Neural progenitor cell (in vitro differentiated cells): ENCODE data around the gene SNAP29. TPM values are rescaled to one million over a fixed set of nuclear protein-coding genes. Genes with fewer than 3 reads are reported as not detected.

Experiments
- DNase-seq: peaks from one replicate; pipeline ENCODE4 v3.0.0-alpha.2; 2016; ENCODE audit warnings: low spot score
- H2AFZ ChIP-seq: fragments of 200-600 bp; sonication (generic); replicated peaks from 2 replicates; pipeline ENCODE4 v1.6.1; 2016; ENCODE audit warnings: antibody characterized with exemption
- H3F3A ChIP-seq: fragments of 200-600 bp; sonication (generic); 2 replicates; pipeline ENCODE4 v1.6.1; 2016; ENCODE audit warnings: antibody characterized with exemption, low read depth
- H3K27ac ChIP-seq: fragments of 200-600 bp; sonication (generic); 2 replicates; pipeline ENCODE4 v1.5.1; 2016; ENCODE audit warnings: mild to moderate bottlenecking
- H3K27me3 ChIP-seq: fragments of 200-600 bp; sonication (generic); 2 replicates; pipeline ENCODE4 v1.6.1; 2016; ENCODE audit warnings: mild to moderate bottlenecking, moderate library complexity
- H3K36me3 ChIP-seq: fragments of 200-600 bp; sonication (generic); 2 replicates; pipeline ENCODE4 v1.5.1; 2016
- H3K4me1 ChIP-seq: fragments of 200-600 bp; sonication (generic); 2 replicates; pipeline ENCODE4 v1.6.1; 2016; ENCODE audit warnings: mixed run types
- H3K4me2 ChIP-seq: fragments of 200-600 bp; sonication (generic); 2 replicates; pipeline ENCODE4 v1.6.1; 2016
- H3K4me3 ChIP-seq: fragments of 200-600 bp; sonication (generic); 2 replicates; pipeline ENCODE4 v1.5.1; 2016
- H3K79me2 ChIP-seq: fragments of 200-600 bp; sonication (generic); 2 replicates; pipeline ENCODE4 v1.6.1; 2016; ENCODE audit warnings: low read depth
- H3K9ac ChIP-seq: fragments of 200-600 bp; sonication (generic); 2 replicates; pipeline ENCODE4 v1.6.1; 2016
- H3K9me3 ChIP-seq: fragments of 200-600 bp; sonication (generic); 2 replicates; pipeline ENCODE4 v1.5.1; 2016; ENCODE audit warnings: low read depth
- H4K20me1 ChIP-seq: fragments of 200-600 bp; sonication (generic); 2 replicates; pipeline ENCODE4 v1.6.1; 2016; ENCODE audit warnings: low read depth
- H3K27ac Mint-ChIP-seq: 3 replicates; pipeline ENCODE4 v1.8.0; 2021; ENCODE audit warnings: mixed read lengths
- H3K27me3 Mint-ChIP-seq: 2 replicates; pipeline ENCODE4 v1.8.0; 2022; ENCODE audit warnings: low read depth, mild to moderate bottlenecking, inconsistent platforms, moderate library complexity, mixed read lengths; ENCODE audit not compliant: insufficient read depth
- H3K36me3 Mint-ChIP-seq: 3 replicates; pipeline ENCODE4 v1.8.0; 2021; ENCODE audit warnings: mixed read lengths
- H3K4me1 Mint-ChIP-seq: 3 replicates; pipeline ENCODE4 v1.8.0; 2021; ENCODE audit warnings: mixed read lengths
- H3K4me3 Mint-ChIP-seq: 3 replicates; pipeline ENCODE4 v1.8.0; 2021; ENCODE audit warnings: mild to moderate bottlenecking, moderate library complexity, mixed read lengths
- H3K9me3 Mint-ChIP-seq: 3 replicates; pipeline ENCODE4 v1.8.0; 2020; ENCODE audit warnings: mixed read lengths
- CTCF ChIP-seq: fragments of 200-600 bp; sonication (generic); IDR thresholded peaks from 2 replicates; pipeline ENCODE4 v1.5.1; 2017; ENCODE audit warnings: antibody characterized with exemption, mild to moderate bottlenecking
- EZH2 ChIP-seq: fragments of 200-600 bp; sonication (generic); IDR thresholded peaks from 2 replicates; pipeline ENCODE4 v1.6.1; 2017; ENCODE audit warnings: antibody characterized with exemption, mild to moderate bottlenecking, moderate library complexity
- EZH2phosphoT487 ChIP-seq: fragments of 200-600 bp; sonication (generic); IDR thresholded peaks from 2 replicates; pipeline ENCODE4 v1.6.1; 2017; ENCODE audit warnings: antibody characterized with exemption
- total RNA-seq: library from RNA; depleted of rRNA; stranded (reverse); fragments of >200 nt; gene quantifications from 2 replicates; pipeline ENCODE4 v1.2.3, GENCODE V29; 2015; ENCODE audit warnings: low replicate concordance

Gene SNAP29
- total RNA-seq, 1 donor from 2014 or later = 5.6 TPM

GRCh38 chr22:20814221-20814808 is 44.5 kb upstream of the SNAP29 start:
- Mint-ChIP-seq H3K4me1 (no peaks in the 10 kb centered on the region), H3K9me3 (no peaks in the 10 kb centered on the region), H3K36me3 (peaks cover 29% of the 10 kb centered on the region), H3K27ac (no peak overlapping the region), H3K4me3 (no peak overlapping the region), H3K27me3 (peaks cover 2% of the 10 kb centered on the region)
- no peaks in the 10 kb centered on the region for H3K79me2 ChIP-seq
- H3K4me3 ChIP-seq = no peak overlapping the region
- H3K9me3 ChIP-seq = no peaks in the 10 kb centered on the region
- H3K27ac ChIP-seq = no peak overlapping the region
- no peaks in the 10 kb centered on the region for H3K4me1 ChIP-seq
- no peak for DNase-seq
- H3K4me2 ChIP-seq = no peak overlapping the region
- H3F3A ChIP-seq = no peaks in the 10 kb centered on the region
- no peaks in the 10 kb centered on the region for H3K36me3 ChIP-seq
- no peak overlapping the region for H2AFZ ChIP-seq
- TF ChIP-seq EZH2phosphoT487 = no peak
- no peak for TF ChIP-seq EZH2
- no peak for TF ChIP-seq CTCF
- no peak overlapping the region for H3K9ac ChIP-seq
- no peaks in the 10 kb centered on the region for H3K27me3 ChIP-seq
- H4K20me1 ChIP-seq = no peaks in the 10 kb centered on the region

GRCh38 chr22:20815477-20816050 is 43.2 kb upstream of the SNAP29 start:
- H3K27me3 ChIP-seq = no peaks in the 10 kb centered on the region
- H3K9ac ChIP-seq = no peak overlapping the region
- Mint-ChIP-seq H3K4me3 (no peak overlapping the region), H3K36me3 (peaks cover 25% of the 10 kb centered on the region), H3K27ac (no peak overlapping the region), H3K27me3 (peaks cover 2% of the 10 kb centered on the region), H3K4me1 (no peaks in the 10 kb centered on the region), H3K9me3 (no peaks in the 10 kb centered on the region)
- H3K4me3 ChIP-seq = no peak overlapping the region
- no peaks in the 10 kb centered on the region for H3F3A ChIP-seq
- no peak overlapping the region for H2AFZ ChIP-seq
- TF ChIP-seq CTCF = no peak
- no peak for TF ChIP-seq EZH2phosphoT487
- TF ChIP-seq EZH2 = no peak
- no peak overlapping the region for H3K4me2 ChIP-seq
- H3K4me1 ChIP-seq = no peaks in the 10 kb centered on the region
- H4K20me1 ChIP-seq = no peaks in the 10 kb centered on the region
- no peaks in the 10 kb centered on the region for H3K36me3 ChIP-seq
- DNase-seq = no peak
- no peak overlapping the region for H3K27ac ChIP-seq
- no peaks in the 10 kb centered on the region for H3K79me2 ChIP-seq
- no peaks in the 10 kb centered on the region for H3K9me3 ChIP-seq

- H3K36me3 Mint-ChIP-seq = peaks cover 18% of the 10 kb centered on the region
- no peak overlapping the region for H3K4me3 Mint-ChIP-seq
- Histone ChIP-seq H3K4me2 (no peak overlapping the region), H3K27me3 (no peaks in the 10 kb centered on the region), H3K36me3 (no peaks in the 10 kb centered on the region), H3K79me2 (no peaks in the 10 kb centered on the region), H3K9me3 (no peaks in the 10 kb centered on the region), H3F3A (no peaks in the 10 kb centered on the region), H3K4me1 (no peaks in the 10 kb centered on the region), H3K27ac (no peak overlapping the region), H3K4me3 (no peak overlapping the region), H3K9ac (no peak overlapping the region), H2AFZ (no peak overlapping the region), H4K20me1 (no peaks in the 10 kb centered on the region)
- no peak for TF ChIP-seq EZH2phosphoT487
- H3K4me1 Mint-ChIP-seq = no peaks in the 10 kb centered on the region
- H3K27me3 Mint-ChIP-seq = peaks cover 2% of the 10 kb centered on the region
- H3K27ac Mint-ChIP-seq = no peak overlapping the region
- DNase-seq = no peak
- no peaks in the 10 kb centered on the region for H3K9me3 Mint-ChIP-seq
Measured at GRCh38 chr22:20816559-20816958, 42.2 kb upstream of the SNAP29 start.

GRCh38 chr22:20818471-20818870 is 40.3 kb upstream of the SNAP29 start:
- no peak overlapping the region for H3K27ac ChIP-seq
- no peaks in the 10 kb centered on the region for H3K9me3 Mint-ChIP-seq
- H4K20me1 ChIP-seq = no peaks in the 10 kb centered on the region
- H3K27me3 Mint-ChIP-seq = peaks cover 2% of the 10 kb centered on the region
- no peaks in the 10 kb centered on the region for H3K9me3 ChIP-seq
- peaks cover 9% of the 10 kb centered on the region for H3K36me3 Mint-ChIP-seq
- no peak overlapping the region for H3K9ac ChIP-seq
- H2AFZ ChIP-seq = no peak overlapping the region
- no peak overlapping the region for H3K4me2 ChIP-seq
- no peak overlapping the region for H3K27ac Mint-ChIP-seq
- no peaks in the 10 kb centered on the region for H3K79me2 ChIP-seq
- no peak overlapping the region for H3K4me3 Mint-ChIP-seq
- H3K4me1 Mint-ChIP-seq = no peaks in the 10 kb centered on the region
- no peaks in the 10 kb centered on the region for H3K27me3 ChIP-seq
- H3F3A ChIP-seq = no peaks in the 10 kb centered on the region
- no peaks in the 10 kb centered on the region for H3K36me3 ChIP-seq
- H3K4me1 ChIP-seq = no peaks in the 10 kb centered on the region
- no peak for TF ChIP-seq CTCF
- TF ChIP-seq EZH2 = no peak
- TF ChIP-seq EZH2phosphoT487 = no peak
- no peak overlapping the region for H3K4me3 ChIP-seq
- no peak for DNase-seq
